Prostate gland (tissue), 2 donors: ENCODE results near the gene NFAM1.

Experiments used
- CTCF ChIP-seq, 4 experiments: fragments of 200-600 bp in 2 of 4; fragments of 450-650 bp in 2 of 4; sonication (generic) in 2 of 4; IDR thresholded peaks; 1 replicate in 3 of 4; 2 replicates in 1 of 4; pipeline ENCODE4 v1.5.1; 2016 to 2019; ENCODE audit warnings: antibody characterized with exemption in 4 of 4, mild to moderate bottlenecking in 2 of 4, moderate library complexity in 2 of 4
- POLR2A ChIP-seq: fragments of 450-650 bp; IDR thresholded peaks from one replicate; pipeline ENCODE4 v1.6.1; 2016; ENCODE audit warnings: antibody characterized with exemption, mild to moderate bottlenecking
- POLR2AphosphoS5 ChIP-seq: sonication (generic); formaldehyde crosslinking; IDR thresholded peaks from one replicate; pipeline ENCODE4 v1.6.1; 2017; ENCODE audit warnings: antibody characterized with exemption

GRCh38 chr22:42343531-42344081 lies 88.6 kb downstream of the NFAM1 start:
- no peak for TF ChIP-seq CTCF (IDR thresholded peaks at IDR 0.05)
- TF ChIP-seq POLR2A: no peak
- TF ChIP-seq POLR2AphosphoS5: no peak
